LNCaP clone FGC (cell line): ENCODE results near the gene NFAT5.

Experiments used
- DNase-seq: peaks from one replicate; pipeline ENCODE4 v3.0.0-alpha.2; 2011; ENCODE audit warnings: low read depth
- H3K4me3 ChIP-seq: 2 replicates; pipeline ENCODE4 v1.5.1; 2011; ENCODE audit warnings: mild to moderate bottlenecking, low read depth, low read length, control low read depth
- TF ChIP-seq, protein P1 (sequence below): IDR thresholded peaks from 2 replicates; pipeline ENCODE4 v1.5.1; 2012; ENCODE audit warnings: mild to moderate bottlenecking; ENCODE audit not compliant: control insufficient read depth, insufficient read depth; ENCODE audit errors: extremely low read depth

NFAT5 gene

DNA sequence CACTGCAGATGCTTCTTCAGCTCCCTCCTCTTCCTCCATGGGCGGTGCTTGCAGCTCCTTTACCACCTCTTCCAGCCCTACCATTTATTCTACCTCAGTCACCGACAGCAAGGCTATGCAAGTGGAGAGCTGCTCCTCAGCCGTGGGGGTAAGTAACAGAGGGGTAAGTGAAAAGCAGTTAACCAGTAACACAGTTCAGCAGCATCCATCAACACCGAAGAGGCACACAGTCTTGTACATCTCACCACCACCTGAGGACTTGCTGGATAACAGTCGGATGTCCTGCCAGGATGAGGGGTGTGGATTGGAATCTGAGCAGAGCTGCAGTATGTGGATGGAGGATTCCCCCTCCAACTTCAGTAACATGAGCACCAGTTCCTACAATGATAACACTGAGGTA lies 81.3 kb downstream of the NFAT5 start:
- no peak overlapping the region for H3K4me3 ChIP-seq
- DNase-seq = no peak
- TF ChIP-seq, protein P1, sequence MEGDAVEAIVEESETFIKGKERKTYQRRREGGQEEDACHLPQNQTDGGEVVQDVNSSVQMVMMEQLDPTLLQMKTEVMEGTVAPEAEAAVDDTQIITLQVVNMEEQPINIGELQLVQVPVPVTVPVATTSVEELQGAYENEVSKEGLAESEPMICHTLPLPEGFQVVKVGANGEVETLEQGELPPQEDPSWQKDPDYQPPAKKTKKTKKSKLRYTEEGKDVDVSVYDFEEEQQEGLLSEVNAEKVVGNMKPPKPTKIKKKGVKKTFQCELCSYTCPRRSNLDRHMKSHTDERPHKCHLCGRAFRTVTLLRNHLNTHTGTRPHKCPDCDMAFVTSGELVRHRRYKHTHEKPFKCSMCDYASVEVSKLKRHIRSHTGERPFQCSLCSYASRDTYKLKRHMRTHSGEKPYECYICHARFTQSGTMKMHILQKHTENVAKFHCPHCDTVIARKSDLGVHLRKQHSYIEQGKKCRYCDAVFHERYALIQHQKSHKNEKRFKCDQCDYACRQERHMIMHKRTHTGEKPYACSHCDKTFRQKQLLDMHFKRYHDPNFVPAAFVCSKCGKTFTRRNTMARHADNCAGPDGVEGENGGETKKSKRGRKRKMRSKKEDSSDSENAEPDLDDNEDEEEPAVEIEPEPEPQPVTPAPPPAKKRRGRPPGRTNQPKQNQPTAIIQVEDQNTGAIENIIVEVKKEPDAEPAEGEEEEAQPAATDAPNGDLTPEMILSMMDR = no peak

DNA sequence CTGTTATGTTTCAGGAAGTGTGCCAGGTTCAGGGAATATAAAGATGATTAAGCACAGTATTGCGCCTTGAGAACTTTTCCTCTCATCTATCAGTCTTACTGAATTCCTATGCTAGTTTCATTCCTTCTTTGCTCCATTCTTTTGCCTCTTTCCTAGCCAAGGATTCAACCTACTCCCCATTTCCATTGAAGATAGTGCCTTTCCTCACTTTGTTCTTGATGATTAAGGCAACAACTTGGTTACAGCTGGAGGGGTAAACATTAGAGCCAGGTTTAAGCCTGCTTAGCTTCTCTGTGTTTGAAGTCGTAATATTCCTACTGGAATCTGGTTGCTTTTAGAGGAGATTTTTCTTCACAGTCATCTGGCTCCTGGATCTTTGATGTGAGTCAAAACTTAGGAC lies 85.5 kb downstream of the NFAT5 start:
- no peak overlapping the region for H3K4me3 ChIP-seq

DNA sequence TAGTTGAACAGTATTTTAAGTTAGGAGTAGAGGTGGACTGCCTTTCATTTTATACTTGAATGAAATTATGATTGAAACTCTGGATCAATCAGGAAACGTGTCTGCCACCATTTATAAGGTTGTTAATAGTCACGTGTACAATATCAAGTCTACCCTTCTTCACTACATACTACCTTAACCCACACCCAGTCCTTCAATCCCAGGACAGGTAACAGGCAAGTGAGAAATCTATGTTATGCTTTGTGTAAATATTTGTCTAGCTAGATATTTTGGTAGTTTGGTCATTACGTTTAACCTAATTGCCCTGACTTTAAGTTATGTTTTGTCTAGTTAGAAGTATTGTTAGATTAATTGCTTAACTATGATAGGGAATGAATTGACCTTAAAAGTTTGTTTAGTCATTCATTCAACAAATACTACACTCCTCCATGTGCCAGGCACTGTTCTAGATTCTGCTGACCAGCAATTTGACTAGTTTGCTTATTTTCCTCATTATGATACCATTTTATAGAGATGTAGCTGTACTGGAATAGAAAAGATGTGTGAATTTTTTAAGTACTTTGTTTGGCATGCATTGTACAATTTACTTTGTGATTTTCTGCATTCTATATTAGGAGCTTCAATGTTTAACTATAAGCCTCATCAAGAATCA lies 88.6 kb downstream of the NFAT5 start:
- DNase-seq = no peak
- TF ChIP-seq, protein P1 = no peak
- H3K4me3 ChIP-seq = no peak overlapping the region

More for the DNA sequence above, 85.5 kb downstream of the NFAT5 start:
- no peak for DNase-seq
- TF ChIP-seq, protein P1 = no peak

DNA sequence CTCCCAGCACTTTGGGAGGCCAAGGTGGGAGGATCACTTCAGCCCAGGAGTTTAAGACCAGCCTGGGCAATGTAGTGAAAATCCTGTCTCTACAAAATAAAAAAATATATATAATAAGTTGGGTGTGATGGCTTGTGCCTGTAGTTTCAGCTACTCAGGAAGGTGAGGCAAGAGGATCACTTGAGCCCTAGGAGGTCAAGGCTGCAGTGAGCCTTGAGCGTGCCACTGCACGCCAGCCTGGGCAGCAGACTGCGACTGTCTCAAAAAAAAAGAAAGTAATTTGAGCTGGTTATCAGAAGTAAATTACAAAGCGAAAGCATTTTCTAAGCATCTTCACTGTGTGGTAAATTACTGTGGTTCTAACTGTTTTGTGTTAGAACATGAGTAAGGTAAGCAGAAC lies 94.4 kb downstream of the NFAT5 start:
- H3K4me3 ChIP-seq = no peak overlapping the region
- TF ChIP-seq, protein P1 = no peak
- DNase-seq = no peak

DNA sequence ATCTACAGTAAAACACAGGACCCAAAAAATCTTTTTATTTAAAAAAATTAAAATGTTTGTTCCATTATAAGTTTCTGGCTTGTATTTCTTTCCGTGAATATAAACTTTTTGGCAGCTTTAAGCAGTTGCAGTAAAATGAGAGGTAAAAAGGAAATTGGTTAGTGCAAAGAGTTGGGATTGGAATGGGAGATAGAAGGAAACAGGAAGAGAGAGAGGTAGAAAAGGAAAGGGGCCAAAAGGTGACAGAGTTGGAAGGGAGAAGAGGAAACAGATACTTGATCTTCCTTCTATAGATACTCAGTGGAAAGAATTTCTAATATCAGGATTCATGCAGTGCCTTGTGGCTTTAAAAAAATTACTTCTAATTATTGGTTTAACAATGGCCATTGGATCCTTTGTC lies 97.1 kb downstream of the NFAT5 start:
- TF ChIP-seq, protein P1 = no peak
- no peak for DNase-seq

DNA sequence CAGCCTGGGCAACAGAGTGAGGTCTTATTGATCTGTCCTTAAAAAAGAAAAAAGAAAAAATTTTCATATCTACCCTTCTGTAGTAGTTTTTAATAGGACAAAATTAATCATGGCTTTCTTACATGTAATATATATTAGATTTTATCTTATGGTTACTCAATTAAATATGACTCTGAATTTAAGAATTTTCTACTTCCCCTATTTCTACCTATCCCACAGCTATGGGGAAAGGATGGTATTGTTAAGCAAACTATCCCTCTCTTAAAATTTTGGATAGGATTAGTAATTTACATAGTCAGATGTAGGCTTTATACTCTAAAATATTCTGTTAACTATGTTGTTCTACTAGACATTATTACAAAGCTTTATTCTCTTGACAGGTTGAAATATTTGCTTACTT lies 98.1 kb downstream of the NFAT5 start:
- no peak for DNase-seq
- TF ChIP-seq, protein P1 = no peak
- no peak overlapping the region for H3K4me3 ChIP-seq

More for the DNA sequence above, 97.1 kb downstream of the NFAT5 start:
- H3K4me3 ChIP-seq = no peak overlapping the region

DNA sequence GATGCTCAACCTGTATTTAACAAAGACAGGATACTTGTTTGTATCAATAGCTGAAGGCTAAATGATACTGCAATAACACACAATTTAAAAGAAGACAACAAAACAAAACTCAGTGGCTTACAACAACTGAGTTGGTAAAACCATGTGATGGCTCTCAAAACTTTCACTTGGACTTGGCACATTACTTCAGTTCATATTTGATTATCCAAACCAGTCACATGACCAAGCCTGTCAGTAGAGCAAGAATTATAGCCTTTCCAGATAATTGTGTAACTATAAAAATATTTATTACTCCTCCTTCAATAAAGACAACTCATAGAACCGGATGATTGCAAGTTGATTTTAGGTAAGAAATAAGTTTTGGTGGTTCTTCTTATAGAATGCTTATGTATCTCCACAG lies 103.8 kb downstream of the NFAT5 start:
- TF ChIP-seq, protein P1 = no peak
- DNase-seq = peak; percentile 51
- H3K4me3 ChIP-seq = no peak overlapping the region
